ENCODE measurements around the gene TCEAL2.
A peak's percentile ranks its signal among the peaks of the same experiment; 100 is the strongest.
"Not testable (repeated sequence)": the region's sequence is repeated elsewhere in the genome, so short reads cannot be mapped to it uniquely, and the experiment has no call there.

Gene TCEAL2

DNA sequence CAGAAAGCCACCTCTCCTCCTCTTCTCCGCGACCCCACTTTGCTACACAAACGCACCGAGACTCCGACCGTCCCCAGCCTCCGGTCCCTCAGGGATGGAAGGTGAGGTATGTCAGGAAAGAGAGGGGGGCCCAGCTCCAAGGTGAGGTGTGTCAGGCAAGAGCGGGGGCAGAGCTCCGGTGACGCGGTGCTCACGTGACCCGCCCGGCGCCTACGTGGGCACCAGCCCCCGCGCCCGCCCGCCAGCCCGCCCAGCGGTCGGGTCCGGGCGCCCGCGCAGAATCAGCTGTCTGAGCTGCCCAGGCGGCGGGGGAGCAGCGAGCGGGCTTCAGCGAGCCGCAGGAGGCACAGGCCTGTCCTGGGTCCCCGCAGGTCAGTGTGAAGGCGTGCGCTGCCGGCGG lies at the start of gene TCEAL2:
Gene TCEAL2 (plus strand): TSS at position 244 of the 400 bp plus-strand sequence. CDS start 1,152 bp downstream, outside the sequence.
- H3K4me3 ChIP-seq (ENCODE audit: low read length): not testable (repeated sequence)

DNA sequence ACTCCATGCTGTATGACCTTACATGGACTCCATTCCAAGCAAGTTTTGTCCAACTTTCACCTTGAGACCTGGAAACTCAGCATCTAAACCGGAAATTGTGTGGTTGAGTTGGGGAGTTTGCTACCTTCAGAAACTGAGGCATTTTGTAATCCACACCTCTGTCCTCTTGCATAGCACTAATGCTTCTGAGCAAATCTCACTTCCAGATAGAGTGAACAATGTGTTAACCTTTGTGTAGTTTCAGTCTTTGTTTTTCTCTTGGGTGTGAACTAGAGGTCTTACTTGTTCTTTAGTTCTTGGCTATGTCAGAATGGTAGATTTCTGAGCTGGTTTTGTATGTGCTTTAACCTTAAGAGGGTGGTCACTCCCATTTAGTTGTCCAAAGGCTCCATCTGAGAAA lies 48.1 kb upstream of the TCEAL2 start:
- H3K4me3 ChIP-seq (ENCODE audit: low read length): no peak overlapping the region
- no peak for TF ChIP-seq ZNF274 (IDR thresholded peaks at IDR 0.05; ENCODE audit: low read depth, low read length)

DNA sequence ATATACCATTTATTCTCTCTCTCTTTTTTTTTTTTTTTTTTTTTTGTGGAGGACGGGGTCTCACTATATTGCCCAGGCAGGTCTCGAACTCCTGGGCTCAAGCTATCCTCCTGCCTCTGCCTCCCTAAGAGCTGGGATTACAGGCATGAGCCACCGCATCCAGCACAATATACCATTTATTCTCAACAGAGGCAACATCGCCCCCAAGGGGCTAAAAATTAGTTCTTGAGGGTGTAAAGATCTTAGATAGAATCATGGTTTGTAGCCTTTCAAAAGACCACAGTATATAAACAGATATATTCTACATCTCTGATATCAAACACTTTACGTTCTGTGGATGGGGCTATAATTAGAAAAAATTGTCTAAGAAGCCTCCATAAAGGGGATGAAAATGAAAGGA lies 39.8 kb upstream of the TCEAL2 start:
- no peak overlapping the region for H3K4me3 ChIP-seq (ENCODE audit: low read length)
- no peak for TF ChIP-seq ZNF274 (IDR thresholded peaks at IDR 0.05; ENCODE audit: low read depth, low read length)

DNA sequence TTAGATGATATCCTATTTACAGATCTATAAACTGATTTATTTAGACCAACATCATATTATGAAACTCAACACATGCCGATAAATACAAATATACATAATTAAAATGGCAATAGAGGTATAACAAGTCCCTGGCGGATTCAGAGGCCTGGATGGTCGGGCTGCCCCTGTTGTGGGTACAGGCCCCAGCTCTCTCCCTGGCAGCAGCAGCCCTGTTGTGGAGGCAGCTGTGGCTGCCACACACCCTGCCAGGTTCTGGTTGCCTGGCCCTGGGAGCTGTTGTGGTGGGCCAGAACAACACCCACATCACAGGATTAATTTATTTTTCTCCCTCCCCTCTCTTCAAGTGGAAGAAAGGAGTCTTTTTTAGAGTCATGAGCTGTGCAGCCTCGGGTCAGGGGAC lies 12.1 kb upstream of the TCEAL2 start:
- no peak overlapping the region for H3K4me3 ChIP-seq (ENCODE audit: low read length)
- no peak for TF ChIP-seq ZNF274 (IDR thresholded peaks at IDR 0.05; ENCODE audit: low read depth, low read length)

DNA sequence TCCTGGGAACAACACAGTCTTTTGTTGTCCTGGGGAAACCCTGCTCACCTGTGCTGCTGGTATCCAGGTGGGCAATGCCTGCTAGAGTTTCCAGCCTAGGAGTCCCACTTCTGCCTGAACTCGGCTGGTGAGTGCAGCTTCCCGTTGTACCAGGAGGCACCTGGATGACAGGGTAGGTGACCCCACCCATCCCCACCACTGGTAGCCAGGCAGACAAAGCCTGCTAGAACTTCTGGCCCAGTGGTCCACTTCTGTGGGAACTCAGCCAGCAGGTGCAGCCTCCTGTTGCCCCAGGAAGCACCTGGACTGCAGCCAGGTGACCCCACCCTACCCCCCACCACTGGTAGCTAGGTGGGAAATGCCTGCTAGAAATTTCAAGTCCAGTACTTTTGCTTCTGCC lies 9.7 kb upstream of the TCEAL2 start:
- no peak overlapping the region for H3K4me3 ChIP-seq (ENCODE audit: low read length)
- TF ChIP-seq ZNF274 (IDR thresholded peaks at IDR 0.05; ENCODE audit: low read depth, low read length): no peak

DNA sequence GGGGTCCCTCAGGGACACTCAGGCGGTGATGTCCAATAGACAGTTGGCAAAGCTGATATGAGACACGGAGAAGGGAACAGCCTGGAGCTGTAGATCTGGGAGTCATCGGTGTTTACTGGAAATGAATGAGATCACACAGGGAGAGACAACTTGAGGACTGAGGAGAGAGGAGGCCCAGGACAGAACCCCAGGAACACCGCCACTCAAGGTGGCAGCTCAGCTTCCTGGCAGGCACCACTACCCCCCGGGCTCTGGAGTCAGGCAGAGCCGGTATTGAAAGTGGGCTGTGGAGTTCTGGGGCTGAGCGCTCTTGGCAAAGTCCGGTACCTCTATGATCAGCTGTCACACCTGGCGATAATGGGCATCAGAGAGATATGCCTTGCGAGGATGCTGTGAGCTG lies 465 bp upstream of the TCEAL2 start:
- H3K4me3 ChIP-seq (ENCODE audit: low read length): not testable (repeated sequence)

DNA sequence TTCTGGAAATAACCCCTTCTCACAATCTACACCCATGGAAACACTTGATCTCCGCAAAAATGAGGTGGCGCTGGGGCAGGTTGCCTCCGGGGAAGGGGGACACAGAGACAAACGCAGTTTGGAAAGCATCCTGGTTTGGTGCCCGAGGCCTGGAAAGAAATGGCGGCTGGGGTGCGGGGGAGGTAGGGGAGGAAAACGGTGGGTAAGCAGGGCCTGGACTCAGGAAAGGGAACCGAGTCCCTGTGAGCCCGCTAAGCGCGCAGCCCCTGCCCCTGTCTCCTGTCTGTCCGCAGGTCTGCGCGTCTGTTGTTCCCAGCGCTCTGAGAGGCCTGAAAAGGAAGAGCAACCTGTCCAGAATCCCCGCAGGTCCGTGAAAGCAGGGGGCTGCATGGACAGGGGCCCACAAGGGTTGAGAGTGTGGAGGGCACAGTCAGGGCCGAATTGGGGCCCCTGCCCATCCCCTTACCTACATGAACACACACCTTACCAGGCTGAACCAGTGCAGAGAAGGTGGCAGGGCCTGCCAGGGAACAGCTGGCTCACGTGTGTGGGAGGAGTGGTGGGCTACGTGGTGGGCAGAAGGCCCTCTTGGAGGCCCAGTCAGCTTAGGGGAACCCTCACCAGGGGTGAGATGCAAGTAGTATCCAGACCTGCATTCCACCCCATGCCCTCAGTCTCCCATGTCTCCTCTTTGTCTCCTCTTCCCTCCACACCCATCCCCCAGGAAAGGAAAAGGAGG lies 770 bp downstream of the TCEAL2 start:
- not testable (repeated sequence) for H3K4me3 ChIP-seq (ENCODE audit: low read length)

DNA sequence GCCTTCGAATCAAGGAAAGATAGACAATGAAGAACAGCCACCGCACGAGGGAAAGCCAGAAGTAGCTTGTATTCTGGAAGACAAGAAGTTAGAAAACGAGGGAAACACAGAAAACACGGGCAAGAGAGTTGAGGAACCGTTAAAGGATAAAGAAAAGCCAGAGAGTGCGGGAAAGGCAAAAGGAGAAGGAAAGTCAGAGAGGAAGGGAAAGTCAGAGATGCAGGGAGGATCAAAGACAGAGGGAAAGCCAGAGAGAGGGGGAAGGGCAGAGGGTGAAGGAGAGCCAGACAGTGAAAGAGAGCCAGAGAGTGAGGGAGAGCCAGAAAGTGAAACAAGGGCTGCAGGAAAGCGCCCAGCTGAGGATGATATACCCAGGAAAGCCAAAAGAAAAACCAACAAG lies 1.4 kb downstream of the TCEAL2 start:
- TF ChIP-seq ZNF274 (IDR thresholded peaks at IDR 0.05; ENCODE audit: low read depth, low read length): no peak
- H3K4me3 ChIP-seq (ENCODE audit: low read length): no peak overlapping the region

DNA sequence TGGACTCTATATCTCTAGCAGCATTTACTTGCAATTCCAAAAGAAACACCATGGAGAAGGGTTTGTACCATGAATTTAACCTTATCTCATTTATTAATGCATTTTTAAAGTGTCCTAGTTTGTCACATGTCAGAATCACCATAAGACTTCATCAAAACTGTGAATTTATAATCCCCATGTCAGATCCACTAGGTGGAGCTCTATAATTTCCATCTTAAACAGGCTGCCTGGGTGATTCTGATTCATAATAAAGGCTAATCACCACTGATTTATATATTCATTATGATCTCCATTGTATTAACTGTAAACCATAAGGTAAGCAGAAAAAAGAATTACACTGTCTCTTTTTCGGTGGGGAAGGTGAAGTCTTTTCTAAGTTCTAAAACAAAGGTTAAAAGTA lies 4.0 kb downstream of the TCEAL2 start:
- TF ChIP-seq ZNF274 (IDR thresholded peaks at IDR 0.05; ENCODE audit: low read depth, low read length): no peak
- H3K4me3 ChIP-seq (ENCODE audit: low read length): no peak overlapping the region

DNA sequence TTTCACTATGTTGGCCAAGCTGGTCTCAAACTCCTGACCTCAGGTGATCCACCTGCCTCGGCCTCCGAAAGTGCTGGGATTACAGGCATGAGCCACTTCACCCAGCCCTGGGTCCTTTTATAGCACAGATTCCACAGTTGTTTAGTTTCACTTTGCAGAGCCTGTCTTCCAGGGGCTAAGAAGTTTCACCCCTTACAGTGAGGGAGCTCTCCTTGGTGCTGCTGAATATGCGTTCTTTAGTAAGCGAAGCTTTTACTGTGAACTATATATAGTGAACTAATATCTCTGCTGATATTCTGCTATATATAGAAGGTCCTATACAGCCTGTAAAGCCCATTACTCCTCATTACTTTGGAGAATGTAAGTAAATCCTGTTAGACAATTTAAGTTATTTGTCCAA lies 12.6 kb downstream of the TCEAL2 start:
- H3K4me3 ChIP-seq (ENCODE audit: low read length): no peak overlapping the region
- TF ChIP-seq ZNF274 (IDR thresholded peaks at IDR 0.05; ENCODE audit: low read depth, low read length): no peak

DNA sequence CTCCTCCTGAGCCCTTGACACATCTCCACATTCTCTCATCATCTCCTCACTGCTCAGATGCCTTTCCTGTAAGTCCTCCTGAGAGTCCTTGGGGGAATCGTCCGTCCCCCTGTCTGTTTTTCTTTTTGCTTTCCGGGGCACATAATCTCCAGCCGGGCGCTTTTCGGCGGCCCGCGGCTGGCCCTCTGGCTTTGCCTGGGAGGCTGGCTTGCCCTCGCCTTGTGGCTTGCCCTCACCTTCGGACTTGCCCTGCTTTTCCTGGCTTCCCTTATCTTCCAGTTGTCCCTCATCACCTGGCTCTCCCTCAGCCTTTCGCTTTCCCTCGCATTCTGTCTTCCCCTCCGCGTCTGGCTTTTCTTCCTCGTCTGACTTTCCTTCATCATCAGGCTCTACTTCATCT lies 15.4 kb downstream of the TCEAL2 start:
- not testable (repeated sequence) for H3K4me3 ChIP-seq (ENCODE audit: low read length)

DNA sequence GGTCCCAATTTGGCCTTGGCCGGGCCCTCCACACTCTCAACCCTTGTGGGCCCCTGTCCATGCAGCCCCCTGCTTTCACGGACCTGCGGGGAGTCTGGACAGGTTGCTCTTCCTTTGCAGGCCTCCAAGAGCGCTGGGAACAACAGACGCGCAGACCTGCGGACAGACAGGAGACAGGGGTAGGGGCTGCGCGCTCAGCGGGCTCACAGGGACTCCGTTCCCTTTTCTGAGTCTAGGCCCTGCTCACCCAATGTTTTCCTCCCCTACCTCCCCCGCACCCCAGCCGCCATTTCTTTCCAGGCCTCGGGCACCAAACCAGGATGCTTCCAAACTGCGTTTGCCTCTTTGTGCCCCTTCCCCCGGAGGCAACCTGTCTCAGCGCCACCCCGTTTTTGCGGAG lies 16.2 kb downstream of the TCEAL2 start:
- H3K4me3 ChIP-seq (ENCODE audit: low read length): not testable (repeated sequence)

DNA sequence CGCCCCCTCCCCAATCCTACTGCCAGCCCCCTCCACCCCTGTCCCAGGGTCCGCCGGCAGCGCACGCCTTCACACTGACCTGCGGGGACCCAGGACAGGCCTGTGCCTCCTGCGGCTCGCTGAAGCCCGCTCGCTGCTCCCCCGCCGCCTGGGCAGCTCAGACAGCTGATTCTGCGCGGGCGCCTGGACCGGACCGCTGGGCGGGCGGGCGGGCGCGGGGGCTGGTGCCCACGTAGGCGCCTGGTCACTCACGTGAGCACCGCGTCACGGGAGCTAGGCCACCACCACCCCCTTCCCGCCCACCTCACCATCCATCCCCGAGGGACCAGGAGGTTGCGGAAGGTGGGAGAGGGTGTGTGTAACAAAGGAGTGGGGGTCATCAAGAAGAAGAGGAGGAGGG lies 16.8 kb downstream of the TCEAL2 start, which contains the start of gene TCEAL6:
Gene TCEAL6 (minus strand): TSS at position 208 of the 400 bp plus-strand sequence.
- H3K4me3 ChIP-seq (ENCODE audit: low read length): not testable (repeated sequence)

DNA sequence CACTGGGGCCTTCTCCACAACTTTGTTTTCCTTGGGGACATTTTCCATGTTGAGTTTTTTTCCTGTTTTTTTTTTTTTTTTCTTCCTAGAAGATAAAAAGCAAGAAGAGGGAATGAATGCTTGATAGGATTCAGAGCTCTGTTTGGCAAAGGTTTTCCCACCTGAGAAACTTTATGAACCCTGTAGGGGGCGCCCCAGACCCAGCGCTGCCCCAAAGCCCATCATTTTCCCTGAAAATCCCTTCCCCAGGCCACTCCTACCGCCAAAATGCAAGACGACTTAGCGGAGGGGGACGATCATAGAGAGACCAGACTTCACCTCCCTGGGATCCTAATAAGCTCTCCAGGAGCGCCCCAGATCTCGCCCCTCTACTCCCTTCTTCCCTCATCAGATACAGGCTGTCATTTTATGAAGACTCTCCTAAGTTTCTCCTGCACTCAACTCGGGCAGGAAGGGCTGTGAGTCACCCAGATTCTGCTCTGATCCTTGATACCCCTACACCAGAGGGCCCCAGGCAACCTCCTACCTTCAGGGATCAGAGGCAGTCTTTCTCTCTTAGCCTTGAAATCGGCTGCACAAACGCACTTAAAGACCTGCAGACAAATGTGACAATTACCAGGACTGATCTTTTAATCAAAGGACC lies 28.9 kb downstream of the TCEAL2 start:
- TF ChIP-seq ZNF274 (IDR thresholded peaks at IDR 0.05; ENCODE audit: low read depth, low read length): no peak
- no peak overlapping the region for H3K4me3 ChIP-seq (ENCODE audit: low read length)

DNA sequence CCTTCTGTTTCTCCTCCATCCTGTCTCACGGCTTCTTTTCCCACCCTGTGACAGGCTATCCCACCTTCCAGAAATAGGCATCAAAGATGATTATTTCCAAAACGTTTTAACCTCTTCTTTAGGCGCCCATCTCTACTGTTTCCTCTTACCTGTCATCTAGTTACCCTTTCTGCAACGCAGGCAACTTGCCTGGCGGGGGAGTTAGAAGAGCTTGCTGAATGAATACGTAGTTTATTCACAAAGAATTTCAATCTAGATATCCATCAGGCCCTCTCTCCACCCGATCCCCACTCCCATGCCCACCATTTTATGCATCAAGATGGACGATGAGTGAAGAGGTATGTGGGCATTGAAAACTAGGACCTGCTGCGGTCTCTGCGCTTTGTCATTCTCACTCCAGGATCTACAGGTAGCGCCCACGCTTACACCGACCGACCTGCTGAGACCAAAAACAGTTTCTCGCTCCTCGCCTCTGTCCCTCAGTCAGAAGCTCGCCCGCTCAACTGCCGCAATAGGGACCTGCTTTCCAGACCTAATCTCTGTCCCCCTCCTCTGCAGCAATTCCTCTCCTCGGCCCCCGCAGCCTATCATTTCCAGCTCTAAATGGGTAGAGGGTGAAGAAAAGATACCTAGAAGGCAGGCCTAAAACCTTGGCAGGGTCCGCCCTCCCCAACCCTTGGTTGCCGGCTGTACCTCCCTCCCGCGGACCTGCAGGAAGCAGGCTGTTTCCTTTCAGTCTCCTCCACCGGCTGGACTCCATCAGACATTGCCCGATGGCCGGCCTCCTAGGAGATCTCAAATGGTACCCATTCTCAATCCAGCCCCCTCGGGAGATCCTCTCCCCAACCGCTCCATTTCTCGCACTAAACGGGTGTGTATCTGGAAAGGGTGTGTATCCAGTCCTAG lies 29.7 kb downstream of the TCEAL2 start:
- no peak for TF ChIP-seq ZNF274 (IDR thresholded peaks at IDR 0.05; ENCODE audit: low read depth, low read length)
- peak overlapping the region; percentile 20; the same call in 1 of the 2 replicates for H3K4me3 ChIP-seq (ENCODE audit: low read length)
